Measurements from ENCODE around the gene SLAIN2.

- TF ChIP-seq CTCF (IDR thresholded peaks at IDR 0.05) (no peak), POLR2A (IDR thresholded peaks at IDR 0.05) (no peak), POLR2AphosphoS5 (IDR thresholded peaks at IDR 0.05) (no peak)
Observed at GRCh38 chr4:48421101-48421500, 79.8 kb downstream of the SLAIN2 start.

All from upper lobe of left lung (tissue), 4 donors.